Measurements from ENCODE around the gene ACADVL. TPM values are rescaled to one million over a fixed set of nuclear protein-coding genes. Genes with fewer than 3 reads are reported as not detected.

Gene ACADVL
- polyA plus RNA-seq, 1 donor from 2014 or later: 397 TPM

- peaks cover 50% of the 10 kb centered on the region for H3K79me2 ChIP-seq (replicated peaks; ENCODE audit: insufficient read depth, low read length)
Observed at GRCh38 chr17:7252176-7253043, 32.7 kb downstream of the ACADVL start, which contains the start of gene ELP5. Gene ELP5, plus strand, starts transcription at chr17:7252215. Its CDS starts 336 bp downstream, at chr17:7252551.

More at GRCh38 chr17:7252176-7253043, 32.7 kb downstream of the ACADVL start, which contains the start of gene ELP5:
- Histone ChIP-seq H3K4me3 (ENCODE audit: low read length) (peak within 1 kb of the TSS; percentile 70), H3K36me3 (ENCODE audit: insufficient read depth, low read length) (no peaks in the 10 kb centered on the region), H3F3A (ENCODE audit: insufficient read depth, low read length, poor library complexity, severe bottlenecking) (no peaks in the 10 kb centered on the region), H3K27me3 (ENCODE audit: insufficient read depth, low read depth, low read length) (no peaks in the 10 kb centered on the region), H3K9me3 (ENCODE audit: low read length) (no peaks in the 10 kb centered on the region), H3K4me2 (ENCODE audit: low read length) (peak within 1 kb of the TSS; percentile 95), H3K9ac (ENCODE audit: low read length) (peak within 1 kb of the TSS; percentile 88), H4K20me1 (ENCODE audit: insufficient read depth) (no peaks in the 10 kb centered on the region), H3K27ac (ENCODE audit: low read length) (peak within 1 kb of the TSS; percentile 97), H3K9me2 (ENCODE audit: insufficient read depth, low read length) (no peaks in the 10 kb centered on the region), H2AFZ (ENCODE audit: low read depth, low read length) (peak within 1 kb of the TSS; percentile 62)
- TF ChIP-seq POLR2AphosphoS5 (IDR thresholded peaks at IDR 0.05) (peak; percentile 87), EP300 (conservative IDR thresholded peaks at IDR 0.05; ENCODE audit: poor library complexity, severe bottlenecking) (peak; percentile 65), RAD21 (conservative IDR thresholded peaks at IDR 0.05) (peak; percentile 45), CTCF (IDR thresholded peaks at IDR 0.05; ENCODE audit: poor library complexity, severe bottlenecking) (peak; percentile 65), TAF1 (IDR thresholded peaks at IDR 0.05; ENCODE audit: low read depth) (peak; percentile 88), MXI1 (conservative IDR thresholded peaks at IDR 0.05; ENCODE audit: poor library complexity, severe bottlenecking) (peak; percentile 68), REST (IDR thresholded peaks at IDR 0.05; ENCODE audit: borderline replicate concordance) (peak; percentile 85), EZH2 (IDR thresholded peaks at IDR 0.05; ENCODE audit: borderline replicate concordance, insufficient read depth, low read length, poor library complexity, severe bottlenecking) (no peak), SMC3 (conservative IDR thresholded peaks at IDR 0.05; ENCODE audit: poor library complexity) (peak; percentile 63)
